BE2C (cell line): ENCODE results near the gene THEMIS2.

Experiments used
- DNase-seq: peaks from one replicate; pipeline ENCODE4 v3.0.0-alpha.2; 2020
- H3K27me3 ChIP-seq: fragments of 250-450 bp; sonication (Bioruptor Pico); 2 replicates; pipeline ENCODE4 v1.5.1; 2020; ENCODE audit warnings: mild to moderate bottlenecking
- H3K36me3 ChIP-seq: fragments of 250-450 bp; sonication (Bioruptor Pico); 2 replicates; pipeline ENCODE4 v1.5.1; 2020; ENCODE audit warnings: mild to moderate bottlenecking
- H3K4me1 ChIP-seq: fragments of 250-450 bp; sonication (Bioruptor Pico); 2 replicates; pipeline ENCODE4 v1.5.1; 2020
- H3K4me3 ChIP-seq: 2 replicates; pipeline ENCODE4 v1.5.1; 2011; ENCODE audit warnings: low read depth, low read length
- H3K9me3 ChIP-seq: fragments of 250-450 bp; sonication (Bioruptor Pico); 2 replicates; pipeline ENCODE4 v1.5.1; 2020
- TF ChIP-seq, protein P1 (sequence below): IDR thresholded peaks from 2 replicates; pipeline ENCODE4 v1.5.1; 2012; ENCODE audit warnings: mild to moderate bottlenecking, low read depth, low read length

THEMIS2 gene

DNA sequence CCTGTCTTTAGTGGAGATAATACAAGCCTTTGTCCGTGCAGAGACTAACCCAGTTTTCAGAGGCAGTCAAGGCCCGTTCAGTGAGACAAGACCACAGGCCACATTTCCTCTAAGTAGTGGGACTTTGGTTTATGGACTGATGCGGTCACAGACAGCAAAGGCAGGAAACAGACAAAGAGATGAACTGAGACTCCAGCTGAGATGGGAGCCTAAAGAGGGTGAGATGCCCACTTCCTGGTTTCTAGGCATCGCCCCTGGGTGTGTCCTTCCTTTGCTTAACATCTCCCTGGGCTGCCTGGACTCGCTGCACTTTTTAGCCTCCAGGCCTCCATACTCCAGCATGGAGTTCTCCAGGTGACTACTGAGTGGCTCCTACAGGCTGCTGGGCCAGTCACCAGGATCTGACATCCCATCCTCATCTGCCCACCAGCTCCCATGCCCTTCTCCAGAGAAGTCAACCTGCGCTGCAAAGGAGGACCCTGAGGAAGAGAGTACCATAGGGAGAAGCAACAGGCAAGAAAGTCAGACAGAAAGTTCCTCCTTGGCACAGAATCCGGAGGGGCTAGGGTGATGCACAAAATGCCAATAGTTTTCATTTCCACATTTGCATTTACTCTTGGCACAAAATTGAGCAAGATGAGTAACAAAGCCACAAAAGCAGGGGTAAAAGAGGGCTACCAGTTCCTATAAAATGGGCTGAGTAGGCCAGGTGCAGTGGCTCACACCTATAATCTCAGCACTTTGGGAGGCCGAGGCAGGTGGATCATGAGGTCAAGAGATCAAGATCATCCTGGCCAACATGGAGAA is 15.1 kb downstream of the THEMIS2 start:
- Histone ChIP-seq H3K4me3 (no peak overlapping the region), H3K9me3 (no peaks in the 10 kb centered on the region), H3K27me3 (no peaks in the 10 kb centered on the region), H3K4me1 (no peaks in the 10 kb centered on the region), H3K36me3 (no peaks in the 10 kb centered on the region)
- DNase-seq = no peak
- TF ChIP-seq, protein P1, sequence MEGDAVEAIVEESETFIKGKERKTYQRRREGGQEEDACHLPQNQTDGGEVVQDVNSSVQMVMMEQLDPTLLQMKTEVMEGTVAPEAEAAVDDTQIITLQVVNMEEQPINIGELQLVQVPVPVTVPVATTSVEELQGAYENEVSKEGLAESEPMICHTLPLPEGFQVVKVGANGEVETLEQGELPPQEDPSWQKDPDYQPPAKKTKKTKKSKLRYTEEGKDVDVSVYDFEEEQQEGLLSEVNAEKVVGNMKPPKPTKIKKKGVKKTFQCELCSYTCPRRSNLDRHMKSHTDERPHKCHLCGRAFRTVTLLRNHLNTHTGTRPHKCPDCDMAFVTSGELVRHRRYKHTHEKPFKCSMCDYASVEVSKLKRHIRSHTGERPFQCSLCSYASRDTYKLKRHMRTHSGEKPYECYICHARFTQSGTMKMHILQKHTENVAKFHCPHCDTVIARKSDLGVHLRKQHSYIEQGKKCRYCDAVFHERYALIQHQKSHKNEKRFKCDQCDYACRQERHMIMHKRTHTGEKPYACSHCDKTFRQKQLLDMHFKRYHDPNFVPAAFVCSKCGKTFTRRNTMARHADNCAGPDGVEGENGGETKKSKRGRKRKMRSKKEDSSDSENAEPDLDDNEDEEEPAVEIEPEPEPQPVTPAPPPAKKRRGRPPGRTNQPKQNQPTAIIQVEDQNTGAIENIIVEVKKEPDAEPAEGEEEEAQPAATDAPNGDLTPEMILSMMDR = no peak

GRCh38 chr1:27889506-27889905 is 17.2 kb downstream of the THEMIS2 start:
- Histone ChIP-seq H3K4me1 (no peaks in the 10 kb centered on the region), H3K4me3 (no peak overlapping the region), H3K9me3 (no peaks in the 10 kb centered on the region), H3K27me3 (no peaks in the 10 kb centered on the region), H3K36me3 (peaks cover 16% of the 10 kb centered on the region)
- TF ChIP-seq, protein P1 = no peak
- DNase-seq = no peak

DNA sequence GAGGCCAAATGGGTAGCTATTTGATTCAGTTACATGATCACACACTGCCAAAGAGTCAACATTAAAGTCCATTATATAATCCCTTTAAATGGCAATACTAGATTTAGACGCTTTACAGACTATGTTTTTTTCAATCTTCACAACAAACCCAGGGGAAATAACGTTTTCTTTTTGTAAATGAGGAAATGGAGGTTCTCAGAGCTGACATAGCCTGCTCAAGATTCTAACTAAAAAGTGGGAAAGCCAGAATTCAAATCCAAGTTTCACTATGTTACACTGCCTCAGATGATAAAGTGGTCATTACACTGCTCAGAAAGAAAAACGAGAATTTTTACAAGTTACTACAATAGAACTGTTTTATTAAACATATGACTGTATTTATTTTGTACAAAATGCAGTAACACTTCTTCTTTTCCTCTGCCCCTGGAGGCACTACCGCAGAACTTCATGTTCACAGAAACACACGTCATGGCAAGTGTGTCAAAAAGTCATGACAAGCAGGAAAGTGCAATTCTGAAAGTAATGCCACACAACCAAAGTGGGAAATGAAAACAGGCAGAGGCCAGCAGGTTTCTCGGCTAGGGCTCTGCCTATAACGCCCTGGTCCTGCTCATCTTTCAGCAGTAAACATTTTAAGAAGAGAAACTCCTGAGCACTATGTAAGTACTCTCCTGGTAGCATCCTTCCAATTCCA is 19.0 kb downstream of the THEMIS2 start:
- no peaks in the 10 kb centered on the region for H3K27me3 ChIP-seq
- H3K4me3 ChIP-seq = no peak overlapping the region
- peaks cover 16% of the 10 kb centered on the region for H3K36me3 ChIP-seq
- no peaks in the 10 kb centered on the region for H3K4me1 ChIP-seq
- TF ChIP-seq, protein P1 = no peak
- H3K9me3 ChIP-seq = no peaks in the 10 kb centered on the region
- DNase-seq = no peak

- TF ChIP-seq, protein P1 = no peak
- DNase-seq = no peak
- H3K36me3 ChIP-seq = peaks cover 16% of the 10 kb centered on the region
- H3K4me3 ChIP-seq = no peak overlapping the region
- no peaks in the 10 kb centered on the region for H3K4me1 ChIP-seq
- H3K9me3 ChIP-seq = no peaks in the 10 kb centered on the region
- H3K27me3 ChIP-seq = no peaks in the 10 kb centered on the region
These were observed 22.2 kb downstream of the THEMIS2 start for GRCh38 chr1:27894521-27894920.

DNA sequence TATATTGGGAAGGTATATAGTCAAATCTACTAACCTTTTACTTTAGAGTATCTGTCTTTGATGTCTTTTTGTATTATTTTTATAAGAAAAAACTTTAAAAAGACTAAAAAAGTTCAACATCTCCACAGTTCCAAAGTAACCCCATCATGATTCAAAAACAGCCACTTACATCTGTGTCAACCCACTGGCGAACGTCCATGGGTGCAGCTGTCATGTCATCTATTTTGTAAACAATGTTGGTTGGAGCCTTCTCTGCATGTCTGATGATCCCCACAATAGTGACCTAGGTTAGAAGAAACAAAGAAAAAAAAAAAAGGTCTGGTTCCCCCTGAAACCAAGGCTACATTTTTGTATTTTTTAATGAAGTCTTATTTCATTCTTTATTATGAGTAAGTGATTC is 34.4 kb downstream of the THEMIS2 start:
- Histone ChIP-seq H3K9me3 (no peaks in the 10 kb centered on the region), H3K4me3 (no peak overlapping the region), H3K4me1 (no peaks in the 10 kb centered on the region), H3K27me3 (no peaks in the 10 kb centered on the region), H3K36me3 (peaks cover 6% of the 10 kb centered on the region)
- TF ChIP-seq, protein P1 = no peak
- DNase-seq = no peak

DNA sequence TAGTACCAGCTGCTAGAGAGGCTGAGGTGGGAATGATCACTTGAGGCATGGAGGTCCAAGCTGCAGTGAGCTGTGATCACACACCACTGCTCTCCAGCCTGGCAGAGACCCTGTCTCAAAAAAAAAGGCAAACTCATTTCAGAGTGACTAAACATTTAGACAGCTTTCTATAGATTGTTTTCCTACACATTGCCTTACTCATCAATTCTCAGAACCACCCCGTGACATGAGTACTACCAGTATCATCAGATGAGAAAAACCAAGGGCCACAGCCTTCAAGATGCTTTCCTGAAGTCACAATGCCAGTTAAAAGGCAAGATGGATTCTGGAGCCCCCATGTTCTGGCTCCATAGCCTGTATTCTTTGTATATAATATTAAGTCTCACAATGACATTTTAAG is 40.1 kb downstream of the THEMIS2 start:
- TF ChIP-seq, protein P1 = no peak

More for the DNA sequence above, 40.1 kb downstream of the THEMIS2 start:
- DNase-seq = no peak
- Histone ChIP-seq H3K4me3 (no peak overlapping the region), H3K4me1 (no peaks in the 10 kb centered on the region), H3K9me3 (peaks cover 5% of the 10 kb centered on the region), H3K27me3 (no peaks in the 10 kb centered on the region), H3K36me3 (peaks cover 3% of the 10 kb centered on the region)
